Liver (tissue), 9 donors: Measurements from ENCODE around the gene BIN2. TPM values are rescaled to one million over a fixed set of nuclear protein-coding genes. Genes with fewer than 3 reads are reported as not detected.

Experiments
- DNase-seq: peaks from one replicate; pipeline ENCODE4 v3.0.0-alpha.2; 2017; ENCODE audit warnings: low spot score
- H3K27ac ChIP-seq, 2 donors: one replicate each; pipeline ENCODE4 v1.7.0; 2013; ENCODE audit warnings: inconsistent platforms in 2 of 2, low read length in 2 of 2, control low read depth in 1 of 2, low read depth in 1 of 2, mild to moderate bottlenecking in 1 of 2
- H3K27me3 ChIP-seq, 4 donors: one replicate each; pipeline versions ENCODE4 v1.6.1 to v1.7.0; 2013; ENCODE audit warnings: low read length in 3 of 4, inconsistent platforms in 1 of 4, mild to moderate bottlenecking in 1 of 4, moderate library complexity in 1 of 4; ENCODE audit not compliant: control insufficient read depth in 4 of 4, insufficient read depth in 4 of 4
- H3K36me3 ChIP-seq, 4 donors: one replicate each; pipeline versions ENCODE4 v1.6.1 to v1.7.0; 2013; ENCODE audit warnings: low read length in 3 of 4, mild to moderate bottlenecking in 3 of 4, low read depth in 1 of 4, moderate library complexity in 1 of 4; ENCODE audit not compliant: control insufficient read depth in 4 of 4, insufficient read depth in 3 of 4
- H3K4me1 ChIP-seq, 4 donors: one replicate each; pipeline versions ENCODE4 v1.6.1 to v1.7.0; 2013; ENCODE audit warnings: low read length in 3 of 4, mild to moderate bottlenecking in 3 of 4, moderate library complexity in 1 of 4; ENCODE audit not compliant: control insufficient read depth in 4 of 4, insufficient read depth in 4 of 4
- H3K4me3 ChIP-seq, 3 donors: one replicate each; pipeline versions ENCODE4 v1.6.1 to v1.7.0; 2013; ENCODE audit warnings: low read length in 3 of 3, control low read depth in 1 of 3, low read depth in 1 of 3, mild to moderate bottlenecking in 1 of 3
- H3K9ac ChIP-seq, 2 donors: one replicate each; pipeline ENCODE4 v1.7.0; 2013; ENCODE audit warnings: low read length in 2 of 2, mild to moderate bottlenecking in 2 of 2, moderate library complexity in 2 of 2, control low read depth in 1 of 2, low read depth in 1 of 2
- H3K9me3 ChIP-seq, 4 donors: one replicate each; pipeline versions ENCODE4 v1.6.1 to v1.7.0; 2013; ENCODE audit warnings: low read length in 3 of 4; ENCODE audit not compliant: control insufficient read depth in 4 of 4
- EGR1 ChIP-seq, 2 donors: IDR thresholded peaks; 2 replicates each; pipeline ENCODE4 v1.6.1; 2016 to 2018; ENCODE audit warnings: antibody characterized with exemption in 2 of 2, low read depth in 2 of 2
- GABPA ChIP-seq, 2 donors: IDR thresholded peaks in 1 of 2; conservative IDR thresholded peaks in 1 of 2; 2 replicates each; pipeline ENCODE4 v1.6.1; 2016; ENCODE audit warnings: antibody characterized with exemption in 2 of 2, mild to moderate bottlenecking in 1 of 2, moderate library complexity in 1 of 2
- JUND ChIP-seq, 2 donors: IDR thresholded peaks; 2 replicates each; pipeline ENCODE4 v1.6.1; 2016; ENCODE audit warnings: antibody characterized with exemption in 2 of 2
- RAD21 ChIP-seq, 2 donors: IDR thresholded peaks; 2 replicates each; pipeline ENCODE4 v1.6.1; 2016; ENCODE audit warnings: antibody characterized with exemption in 2 of 2, mild to moderate bottlenecking in 2 of 2
- REST ChIP-seq: IDR thresholded peaks from 2 replicates; pipeline ENCODE4 v1.6.1; 2016; ENCODE audit warnings: antibody characterized with exemption, mild to moderate bottlenecking
- RXRA ChIP-seq, 2 donors: IDR thresholded peaks; 2 replicates each; pipeline ENCODE4 v1.6.1; 2017 to 2018; ENCODE audit warnings: antibody characterized with exemption in 2 of 2, mild to moderate bottlenecking in 1 of 2
- SP1 ChIP-seq: IDR thresholded peaks from 2 replicates; pipeline ENCODE4 v1.6.1; 2018; ENCODE audit warnings: antibody characterized with exemption, mild to moderate bottlenecking
- TAF1 ChIP-seq: conservative IDR thresholded peaks from 2 replicates; pipeline ENCODE4 v1.6.1; 2016; ENCODE audit warnings: antibody characterized with exemption, mild to moderate bottlenecking
- WGBS: extraction: QIAGEN DNeasy Blood & Tissue Kit; methylation state at CpG from one replicate; pipeline ENCODE4 v1.1.7; 2013; 5-methylcytosine and 5-hydroxymethylcytosine counted together
- polyA plus RNA-seq, 2 donors: library from polyadenylated mRNA; stranded (reverse) in 1 of 2; unstranded in 1 of 2; fragments of 200-250 nt in 1 of 2; fragments of >200 nt in 1 of 2; fragmentation: Nextera tagmentation in 1 of 2; extraction: Ambion mirVana in 1 of 2; gene quantifications; one replicate each; pipeline versions ENCODE4 v1.2.1 to v1.2.3, GENCODE V29; 2013 to 2015
- total RNA-seq, 2 donors: library from RNA; depleted of rRNA; stranded (reverse); fragments of >200 nt; gene quantifications; one replicate each; pipeline ENCODE4 v1.2.3, GENCODE V29; 2014
- TF ChIP-seq, protein P1 (sequence below): IDR thresholded peaks from 2 replicates; pipeline ENCODE4 v1.6.1; 2016; ENCODE audit warnings: antibody characterized with exemption
- TF ChIP-seq, protein P2 (sequence below): IDR thresholded peaks from 2 replicates; pipeline ENCODE4 v1.6.1; 2016; ENCODE audit warnings: antibody characterized with exemption
- TF ChIP-seq, protein P3 (sequence below): fragments of 150-350 bp; IDR thresholded peaks from 2 replicates; pipeline ENCODE4 v1.5.1; 2017; ENCODE audit warnings: improper control_type of control experiment, low read depth, low read length; ENCODE audit not compliant: missing input control
- TF ChIP-seq, protein P4 (sequence below): IDR thresholded peaks from 2 replicates; pipeline ENCODE4 v1.6.1; 2016; ENCODE audit warnings: antibody characterized with exemption
- donor health status: healthy.
- donor health status: healthy.
- donor health status: healthy.
- donor health status: healthy.
- donor health status: healthy.

BIN2 gene
- total and polyA plus RNA-seq, 4 donors, result 1.9 to 10.2 (median 4.4) TPM

- Histone ChIP-seq H3K4me3 (peak overlapping the region; percentile 87 to 100 (median 93)), H3K9me3 (no peaks in the 10 kb centered on the region), H3K4me1 (peaks cover 1 to 22% (median 16%) of the 10 kb centered on the region in 4 donors), H3K36me3 (peaks cover 7 to 24% (median 20%) of the 10 kb centered on the region in 4 donors), H3K9ac (peak overlapping the region; percentile 79 to 94), H3K27ac (peak overlapping the region; percentile 100), H3K27me3 (no peaks in the 10 kb centered on the region)
- 8% methylated on average over 10 of the region's 10 CpGs for WGBS
- no peak for TF ChIP-seq TAF1
- peak in 1 of 2 donors; percentile 9 for TF ChIP-seq RAD21 (IDR thresholded peaks at IDR 0.05)
- TF ChIP-seq, protein P1, sequence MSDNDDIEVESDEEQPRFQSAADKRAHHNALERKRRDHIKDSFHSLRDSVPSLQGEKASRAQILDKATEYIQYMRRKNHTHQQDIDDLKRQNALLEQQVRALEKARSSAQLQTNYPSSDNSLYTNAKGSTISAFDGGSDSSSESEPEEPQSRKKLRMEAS, result no peak
- DNase-seq, result no peak
These were observed 85.9 kb downstream of the BIN2 start for GRCh38 chr12:51238037-51238509.

DNA sequence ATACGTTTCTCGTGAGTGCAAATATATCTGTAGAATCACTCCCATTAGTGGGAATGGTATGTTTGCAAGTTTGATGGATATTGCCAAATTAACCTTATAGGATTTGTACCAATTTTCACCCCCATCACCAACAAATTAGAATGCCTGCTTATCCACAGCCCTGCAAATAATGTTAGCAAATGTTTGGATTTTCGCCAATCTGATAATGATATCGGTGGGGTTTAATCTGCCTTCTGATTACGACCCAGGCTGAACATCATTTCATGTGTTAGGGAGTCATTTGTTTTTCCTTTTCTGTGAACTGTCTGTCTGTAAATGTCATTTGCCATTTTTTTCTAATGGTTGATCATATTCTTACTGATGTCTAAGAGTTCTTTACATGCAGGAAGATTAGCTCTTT lies 89.4 kb downstream of the BIN2 start:
- H3K9ac ChIP-seq, result no peak overlapping the region
- TF ChIP-seq REST (no peak), GABPA (IDR thresholded peaks at IDR 0.05 in 1 of 2, conservative IDR thresholded peaks at IDR 0.05 in 1 of 2) (no peak), RXRA (IDR thresholded peaks at IDR 0.05) (no peak), EGR1 (IDR thresholded peaks at IDR 0.05; ENCODE audit: low read depth in 2 of 2) (no peak), TAF1 (no peak), SP1 (no peak), JUND (IDR thresholded peaks at IDR 0.05) (no peak)
- TF ChIP-seq, protein P2, sequence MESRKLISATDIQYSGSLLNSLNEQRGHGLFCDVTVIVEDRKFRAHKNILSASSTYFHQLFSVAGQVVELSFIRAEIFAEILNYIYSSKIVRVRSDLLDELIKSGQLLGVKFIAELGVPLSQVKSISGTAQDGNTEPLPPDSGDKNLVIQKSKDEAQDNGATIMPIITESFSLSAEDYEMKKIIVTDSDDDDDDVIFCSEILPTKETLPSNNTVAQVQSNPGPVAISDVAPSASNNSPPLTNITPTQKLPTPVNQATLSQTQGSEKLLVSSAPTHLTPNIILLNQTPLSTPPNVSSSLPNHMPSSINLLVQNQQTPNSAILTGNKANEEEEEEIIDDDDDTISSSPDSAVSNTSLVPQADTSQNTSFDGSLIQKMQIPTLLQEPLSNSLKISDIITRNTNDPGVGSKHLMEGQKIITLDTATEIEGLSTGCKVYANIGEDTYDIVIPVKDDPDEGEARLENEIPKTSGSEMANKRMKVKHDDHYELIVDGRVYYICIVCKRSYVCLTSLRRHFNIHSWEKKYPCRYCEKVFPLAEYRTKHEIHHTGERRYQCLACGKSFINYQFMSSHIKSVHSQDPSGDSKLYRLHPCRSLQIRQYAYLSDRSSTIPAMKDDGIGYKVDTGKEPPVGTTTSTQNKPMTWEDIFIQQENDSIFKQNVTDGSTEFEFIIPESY, result no peak
- TF ChIP-seq, protein P3, sequence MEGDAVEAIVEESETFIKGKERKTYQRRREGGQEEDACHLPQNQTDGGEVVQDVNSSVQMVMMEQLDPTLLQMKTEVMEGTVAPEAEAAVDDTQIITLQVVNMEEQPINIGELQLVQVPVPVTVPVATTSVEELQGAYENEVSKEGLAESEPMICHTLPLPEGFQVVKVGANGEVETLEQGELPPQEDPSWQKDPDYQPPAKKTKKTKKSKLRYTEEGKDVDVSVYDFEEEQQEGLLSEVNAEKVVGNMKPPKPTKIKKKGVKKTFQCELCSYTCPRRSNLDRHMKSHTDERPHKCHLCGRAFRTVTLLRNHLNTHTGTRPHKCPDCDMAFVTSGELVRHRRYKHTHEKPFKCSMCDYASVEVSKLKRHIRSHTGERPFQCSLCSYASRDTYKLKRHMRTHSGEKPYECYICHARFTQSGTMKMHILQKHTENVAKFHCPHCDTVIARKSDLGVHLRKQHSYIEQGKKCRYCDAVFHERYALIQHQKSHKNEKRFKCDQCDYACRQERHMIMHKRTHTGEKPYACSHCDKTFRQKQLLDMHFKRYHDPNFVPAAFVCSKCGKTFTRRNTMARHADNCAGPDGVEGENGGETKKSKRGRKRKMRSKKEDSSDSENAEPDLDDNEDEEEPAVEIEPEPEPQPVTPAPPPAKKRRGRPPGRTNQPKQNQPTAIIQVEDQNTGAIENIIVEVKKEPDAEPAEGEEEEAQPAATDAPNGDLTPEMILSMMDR, result no peak
- TF ChIP-seq, protein P1, result no peak
- TF ChIP-seq, protein P4, sequence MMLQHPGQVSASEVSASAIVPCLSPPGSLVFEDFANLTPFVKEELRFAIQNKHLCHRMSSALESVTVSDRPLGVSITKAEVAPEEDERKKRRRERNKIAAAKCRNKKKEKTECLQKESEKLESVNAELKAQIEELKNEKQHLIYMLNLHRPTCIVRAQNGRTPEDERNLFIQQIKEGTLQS, result no peak
- 72% methylated on average over 5 of the region's 5 CpGs for WGBS

More for the DNA sequence above, 89.4 kb downstream of the BIN2 start:
- H3K4me3 ChIP-seq, result no peak overlapping the region
- no peak for DNase-seq
- H3K27me3 ChIP-seq, result no peaks in the 10 kb centered on the region
- H3K9me3 ChIP-seq, result no peaks in the 10 kb centered on the region
- H3K36me3 ChIP-seq, result no peaks in the 10 kb centered on the region
- peaks cover 0 to 8% (median 4%) of the 10 kb centered on the region in 4 donors for H3K4me1 ChIP-seq
- H3K27ac ChIP-seq, result no peak overlapping the region
